ENCODE measurements around the gene DUOXA2. TPM values are rescaled to one million over a fixed set of nuclear protein-coding genes. Genes with fewer than 3 reads are reported as not detected.

DUOXA2 gene
- total RNA-seq, 1 donor from 2014 or later: 0.32 TPM

DNA sequence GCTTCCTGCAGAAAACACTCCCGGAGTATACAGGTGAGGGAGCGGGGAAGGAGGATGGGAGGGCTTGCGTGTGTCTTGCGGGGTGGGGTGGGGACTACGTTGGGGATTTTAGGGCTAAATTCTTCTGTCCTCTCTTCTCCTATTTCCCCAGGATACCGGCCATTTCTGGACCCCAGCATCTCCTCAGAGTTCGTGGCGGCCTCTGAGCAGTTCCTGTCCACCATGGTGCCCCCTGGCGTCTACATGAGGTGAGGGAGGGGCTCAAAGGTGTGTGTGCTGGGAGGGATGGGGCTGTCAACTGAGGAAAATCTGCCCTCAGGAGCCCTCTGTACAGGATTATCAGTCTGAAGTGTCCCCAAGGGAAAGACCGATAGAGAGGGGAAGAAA, 22.2 kb downstream of the DUOXA2 start:
- H3K4me1 ChIP-seq: peaks cover 0 to 4% of the 10 kb centered on the region in 2 donors
- H3K4me3 ChIP-seq: no peak overlapping the region
- DNase-seq (ENCODE audit: low spot score in 2 of 2): no peak
- no peaks in the 10 kb centered on the region for H3K9me3 ChIP-seq
- intact Hi-C loops (cut with DNase I): no loop called here
- H3K36me3 ChIP-seq: no peaks in the 10 kb centered on the region
- H3K27me3 ChIP-seq: peaks cover 8% of the 10 kb centered on the region
- H3K27ac ChIP-seq: no peak overlapping the region
- TF ChIP-seq, protein P1, sequence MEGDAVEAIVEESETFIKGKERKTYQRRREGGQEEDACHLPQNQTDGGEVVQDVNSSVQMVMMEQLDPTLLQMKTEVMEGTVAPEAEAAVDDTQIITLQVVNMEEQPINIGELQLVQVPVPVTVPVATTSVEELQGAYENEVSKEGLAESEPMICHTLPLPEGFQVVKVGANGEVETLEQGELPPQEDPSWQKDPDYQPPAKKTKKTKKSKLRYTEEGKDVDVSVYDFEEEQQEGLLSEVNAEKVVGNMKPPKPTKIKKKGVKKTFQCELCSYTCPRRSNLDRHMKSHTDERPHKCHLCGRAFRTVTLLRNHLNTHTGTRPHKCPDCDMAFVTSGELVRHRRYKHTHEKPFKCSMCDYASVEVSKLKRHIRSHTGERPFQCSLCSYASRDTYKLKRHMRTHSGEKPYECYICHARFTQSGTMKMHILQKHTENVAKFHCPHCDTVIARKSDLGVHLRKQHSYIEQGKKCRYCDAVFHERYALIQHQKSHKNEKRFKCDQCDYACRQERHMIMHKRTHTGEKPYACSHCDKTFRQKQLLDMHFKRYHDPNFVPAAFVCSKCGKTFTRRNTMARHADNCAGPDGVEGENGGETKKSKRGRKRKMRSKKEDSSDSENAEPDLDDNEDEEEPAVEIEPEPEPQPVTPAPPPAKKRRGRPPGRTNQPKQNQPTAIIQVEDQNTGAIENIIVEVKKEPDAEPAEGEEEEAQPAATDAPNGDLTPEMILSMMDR (IDR thresholded peaks at IDR 0.05): no peak

DNA sequence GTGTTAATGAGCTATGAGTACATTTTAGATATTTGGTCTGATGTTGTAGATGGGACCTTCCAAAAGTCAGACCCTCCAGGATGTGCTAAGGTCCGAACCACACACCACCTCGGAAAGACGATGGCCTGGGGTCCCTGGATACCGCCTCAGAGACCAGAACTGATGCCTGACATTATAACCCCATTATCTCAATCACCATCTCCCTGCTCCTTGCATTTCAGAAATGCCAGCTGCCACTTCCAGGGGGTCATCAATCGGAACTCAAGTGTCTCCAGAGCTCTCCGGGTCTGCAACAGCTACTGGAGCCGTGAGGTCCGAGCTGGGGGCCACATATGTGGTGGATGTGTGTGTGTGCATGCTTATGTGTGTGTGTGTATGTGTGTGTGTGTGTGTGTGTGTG, 23.6 kb downstream of the DUOXA2 start:
- no peak overlapping the region for H3K4me3 ChIP-seq
- TF ChIP-seq, protein P1 (IDR thresholded peaks at IDR 0.05): no peak
- H3K9me3 ChIP-seq: no peaks in the 10 kb centered on the region
- no peaks in the 10 kb centered on the region for H3K36me3 ChIP-seq
- peaks cover 0 to 4% of the 10 kb centered on the region in 2 donors for H3K4me1 ChIP-seq
- DNase-seq (ENCODE audit: low spot score in 2 of 2): no peak
- peaks cover 8% of the 10 kb centered on the region for H3K27me3 ChIP-seq
- intact Hi-C loops (cut with DNase I): no loop called here
- H3K27ac ChIP-seq: no peak overlapping the region

DNA sequence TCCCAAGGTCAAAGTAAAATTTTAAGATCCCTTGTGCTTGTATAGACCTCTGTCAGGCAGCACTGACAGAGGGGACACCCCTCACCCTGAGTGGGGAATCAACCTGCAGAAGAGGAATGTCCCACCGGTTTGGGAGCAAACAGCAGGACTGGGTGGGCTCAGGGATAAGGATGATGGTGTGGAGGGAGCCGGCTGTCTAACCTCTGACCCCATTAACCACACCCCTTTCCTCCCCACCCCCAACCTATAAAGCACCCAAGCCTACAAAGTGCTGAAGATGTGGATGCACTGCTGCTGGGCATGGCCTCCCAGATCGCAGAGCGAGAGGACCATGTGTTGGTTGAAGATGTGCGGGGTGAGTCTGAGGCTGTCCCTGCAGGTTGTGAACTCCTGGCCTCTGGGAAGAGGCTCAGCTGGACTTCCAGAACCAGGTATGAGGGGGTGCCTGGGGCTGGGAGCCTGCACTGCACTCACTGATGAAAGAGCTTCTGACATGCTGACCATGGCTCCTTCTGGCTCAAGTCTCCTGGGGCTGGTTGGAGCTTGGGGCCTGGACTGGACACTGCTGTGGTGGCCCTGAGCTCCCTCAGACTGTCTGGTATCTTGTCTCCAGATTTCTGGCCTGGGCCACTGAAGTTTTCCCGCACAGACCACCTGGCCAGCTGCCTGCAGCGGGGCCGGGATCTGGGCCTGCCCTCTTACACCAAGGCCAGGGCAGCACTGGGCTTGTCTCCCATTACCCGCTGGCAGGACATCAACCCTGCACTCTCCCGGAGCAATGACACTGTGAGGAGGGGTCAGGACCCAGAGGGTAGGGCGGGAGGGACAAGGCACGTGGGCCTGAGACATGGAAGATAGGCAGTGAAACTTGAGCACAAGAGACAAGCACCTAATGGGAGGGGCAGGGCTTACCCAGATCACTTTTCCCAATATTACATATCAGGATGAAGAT, 25.0 kb downstream of the DUOXA2 start:
- Histone ChIP-seq H3K4me1 (peaks cover 0 to 4% of the 10 kb centered on the region in 2 donors), H3K36me3 (no peaks in the 10 kb centered on the region), H3K4me3 (no peak overlapping the region), H3K9me3 (no peaks in the 10 kb centered on the region), H3K27ac (no peak overlapping the region), H3K27me3 (peaks cover 8% of the 10 kb centered on the region)
- DNase-seq (ENCODE audit: low spot score in 2 of 2): no peak
- TF ChIP-seq, protein P1 (IDR thresholded peaks at IDR 0.05): no peak
- intact Hi-C loops (cut with DNase I): no loop called here

DNA sequence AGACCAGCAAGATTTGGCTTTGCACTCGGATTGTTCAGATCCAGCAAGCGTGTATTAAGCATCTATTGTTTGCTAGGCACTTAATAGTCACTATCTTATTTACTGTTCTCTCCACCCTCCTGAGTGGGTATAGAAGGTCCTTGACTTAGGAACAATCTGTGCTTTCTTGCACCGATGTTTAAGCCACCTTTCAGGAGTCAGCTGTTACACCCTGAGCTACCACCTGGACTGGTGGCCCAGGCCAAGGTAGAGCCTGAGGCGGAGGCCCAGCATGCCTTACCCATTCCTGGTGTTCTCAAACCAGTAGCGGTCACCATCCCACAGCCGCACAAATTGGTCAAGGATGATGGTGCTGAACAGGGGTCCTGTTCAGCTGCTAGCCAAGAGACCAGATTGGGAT, 25.6 kb downstream of the DUOXA2 start:
- no peak for DNase-seq (ENCODE audit: low spot score in 2 of 2)
- no peaks in the 10 kb centered on the region for H3K36me3 ChIP-seq
- TF ChIP-seq, protein P1 (IDR thresholded peaks at IDR 0.05): no peak
- H3K4me1 ChIP-seq: peaks cover 0 to 4% of the 10 kb centered on the region in 2 donors
- H3K4me3 ChIP-seq: no peak overlapping the region
- H3K27ac ChIP-seq: no peak overlapping the region
- no peaks in the 10 kb centered on the region for H3K9me3 ChIP-seq
- H3K27me3 ChIP-seq: peaks cover 7% of the 10 kb centered on the region
- intact Hi-C loops (cut with DNase I): no loop called here

DNA sequence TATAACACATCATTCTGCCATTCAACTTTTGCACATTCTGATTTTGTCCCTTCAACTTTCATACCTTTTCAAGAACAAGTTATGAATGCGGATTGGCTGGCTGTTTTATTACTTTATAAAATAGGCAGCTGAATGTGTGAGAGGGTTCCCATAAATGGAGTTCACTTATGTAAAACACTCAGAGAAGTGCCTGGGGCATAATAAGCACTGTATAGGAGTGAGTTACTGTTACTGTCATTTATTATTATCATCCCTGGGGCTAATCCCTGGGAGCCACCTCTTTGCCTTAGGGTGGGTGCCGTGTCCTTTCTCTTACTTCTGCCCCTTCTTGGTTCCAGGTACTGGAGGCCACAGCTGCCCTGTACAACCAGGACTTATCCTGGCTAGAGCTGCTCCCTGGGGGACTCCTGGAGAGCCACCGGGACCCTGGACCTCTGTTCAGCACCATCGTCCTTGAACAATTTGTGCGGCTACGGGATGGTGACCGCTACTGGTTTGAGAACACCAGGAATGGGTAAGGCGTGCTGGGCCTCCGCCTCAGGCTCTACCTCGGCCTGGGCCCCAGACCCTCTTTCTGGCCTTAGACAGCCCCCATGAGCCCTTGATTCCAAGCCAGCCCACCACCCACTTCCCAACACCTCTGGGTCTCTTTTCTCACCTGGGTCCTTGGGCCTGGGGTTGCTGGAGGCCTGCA, 26.6 kb downstream of the DUOXA2 start:
- no peak overlapping the region for H3K27ac ChIP-seq
- H3K4me3 ChIP-seq: no peak overlapping the region
- intact Hi-C loops (cut with DNase I): no loop called here
- no peaks in the 10 kb centered on the region for H3K27me3 ChIP-seq
- no peaks in the 10 kb centered on the region for H3K9me3 ChIP-seq
- H3K4me1 ChIP-seq: no peaks in the 10 kb centered on the region
- TF ChIP-seq, protein P1 (IDR thresholded peaks at IDR 0.05): no peak
- DNase-seq (ENCODE audit: low spot score in 2 of 2): no peak
- H3K36me3 ChIP-seq: no peaks in the 10 kb centered on the region

All from ascending aorta (tissue), 2 donors.